HG03354 (cell line): ENCODE measurements around the gene POLR2E.
"Not testable (repeated sequence)": the region's sequence is repeated elsewhere in the genome, so short reads cannot be mapped to it uniquely, and the experiment has no call there.

Source experiments
- ATAC-seq: cut with Tn5 transposase; IDR thresholded peaks from one replicate; pipeline ENCODE4 v1.9.1; 2021; ENCODE audit warnings: mild to moderate bottlenecking; ENCODE audit not compliant: unreplicated experiment, poor library complexity, severe bottlenecking

POLR2E gene

GRCh38 chr19:1094978-1095701 lies at the start of gene POLR2E:
Gene POLR2E (minus strand): TSS chr19:1095375. CDS start chr19:1095315, 60 bp downstream.
- peak; percentile 81 for ATAC-seq

DNA sequence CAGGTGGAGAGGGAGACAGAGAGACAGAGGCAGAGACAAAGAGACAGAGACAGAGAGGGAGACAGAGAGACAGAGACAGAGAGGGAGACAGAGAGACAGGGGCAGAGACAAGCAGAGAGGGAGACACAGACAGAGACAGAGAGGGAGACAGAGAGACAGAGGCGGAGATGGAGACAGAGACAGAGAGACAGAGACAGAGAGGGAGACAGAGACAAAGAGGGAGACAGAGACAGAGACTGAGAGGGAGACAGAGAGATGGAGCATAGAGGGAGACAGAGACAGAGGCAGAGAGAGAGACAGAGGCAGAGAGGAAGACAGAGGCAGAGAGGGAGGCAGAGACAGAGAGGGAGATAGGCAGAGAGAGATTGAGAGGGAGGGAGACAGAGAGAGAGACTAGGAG lies 49.6 kb upstream of the POLR2E start:
- ATAC-seq = no peak

- no peak for ATAC-seq
Measured at GRCh38 chr19:1143828-1144399, 48.7 kb upstream of the POLR2E start.

GRCh38 chr19:1141944-1142343 lies 46.8 kb upstream of the POLR2E start:
- no peak for ATAC-seq

DNA sequence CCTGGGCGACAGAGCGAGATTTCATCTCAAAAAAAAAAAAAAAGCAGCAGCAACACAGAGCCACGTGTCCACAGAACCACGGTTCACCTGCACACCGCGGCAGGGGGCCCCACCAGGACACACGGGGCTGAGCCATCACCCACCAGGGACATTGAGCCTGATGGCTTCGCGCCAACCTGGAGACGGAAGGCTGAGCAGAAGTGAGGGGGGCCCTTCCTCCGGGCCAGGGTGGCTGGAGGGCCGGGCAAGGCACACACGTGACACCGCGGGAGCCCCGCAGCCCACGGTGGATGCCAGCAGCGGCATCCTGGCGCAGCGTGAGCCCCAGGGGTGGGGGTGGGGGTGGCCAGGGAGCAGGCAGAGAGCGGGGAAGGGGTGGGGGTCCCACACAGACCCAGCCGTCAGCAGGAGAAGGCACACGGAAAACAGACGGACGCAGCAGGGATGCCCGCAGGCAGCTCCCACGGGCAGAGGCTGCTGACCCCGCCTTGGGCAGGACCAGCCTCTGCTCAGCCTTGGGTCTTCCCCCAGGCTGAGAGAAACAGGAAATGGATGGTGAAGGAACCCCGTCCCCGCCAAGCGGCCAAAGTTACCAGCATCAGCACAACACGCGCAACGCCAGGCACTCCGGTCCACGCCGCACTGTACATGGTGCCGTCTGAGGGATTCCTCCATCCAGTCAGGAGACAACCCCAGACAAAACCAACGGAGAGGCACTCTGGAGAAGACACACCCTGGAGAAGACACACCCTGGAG lies 45.3 kb upstream of the POLR2E start:
- ATAC-seq = no peak

DNA sequence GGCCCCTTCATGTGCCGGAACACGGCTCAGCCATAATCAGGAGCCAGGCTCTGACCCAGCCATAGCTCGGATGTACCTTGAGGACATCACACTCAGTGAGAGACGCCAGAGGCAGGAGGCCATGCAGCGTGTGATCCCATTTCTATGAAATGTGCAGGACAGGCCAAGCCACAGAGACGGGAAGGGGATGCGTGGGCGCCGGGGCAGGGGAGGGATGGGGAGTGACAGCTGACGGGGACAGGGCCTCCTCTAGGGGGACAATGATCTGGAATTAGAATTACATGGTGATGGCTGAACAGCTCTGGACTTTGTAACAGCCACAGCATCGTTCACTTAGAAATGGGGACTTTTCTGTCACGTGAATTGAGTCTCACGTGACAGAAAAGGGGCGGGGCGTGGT lies 44.0 kb upstream of the POLR2E start:
- ATAC-seq = no peak

DNA sequence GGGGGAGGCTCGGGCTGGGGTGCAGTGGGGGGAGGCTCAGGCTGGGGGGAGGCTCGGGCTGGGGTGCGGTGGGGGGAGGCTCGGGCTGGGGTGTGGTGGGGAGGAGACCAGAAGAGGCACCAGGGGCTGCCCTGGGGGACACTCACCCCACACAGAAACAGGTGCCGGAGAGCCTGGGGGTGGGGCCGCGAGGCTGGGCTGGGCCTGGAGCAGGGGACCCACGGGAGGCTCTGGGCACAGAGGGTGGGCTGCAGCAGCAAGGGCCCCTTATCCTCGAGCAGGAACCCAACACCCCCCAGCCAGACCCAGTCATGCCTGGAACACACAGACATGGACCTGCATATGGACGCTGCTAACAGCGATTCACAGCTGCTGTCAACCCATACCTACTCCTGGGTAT lies 42.9 kb upstream of the POLR2E start:
- no peak for ATAC-seq

GRCh38 chr19:1136621-1137317 lies 41.6 kb upstream of the POLR2E start:
- no peak for ATAC-seq

DNA sequence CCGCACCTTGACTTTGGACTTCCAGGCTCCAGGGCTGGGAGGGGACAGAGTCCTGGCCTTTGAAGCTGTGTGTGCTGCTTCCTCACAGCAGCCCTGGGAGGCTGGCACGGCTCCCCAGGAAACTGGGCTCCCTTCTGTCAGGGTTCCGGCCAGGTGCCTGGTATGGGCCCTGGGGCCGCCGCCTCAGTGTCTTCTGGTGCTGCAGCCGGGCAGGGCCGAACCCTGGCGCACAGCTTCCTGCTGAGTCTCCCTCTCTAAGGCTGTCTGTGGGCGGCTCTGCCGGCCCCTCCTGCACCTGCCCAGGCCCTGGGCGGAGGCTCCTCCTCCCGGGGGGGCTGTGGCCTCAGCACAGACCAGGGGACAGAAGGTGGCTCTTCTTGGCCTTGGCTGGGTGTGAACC lies 41.0 kb upstream of the POLR2E start:
- no peak for ATAC-seq

- ATAC-seq = no peak
Measured at GRCh38 chr19:1135454-1135853, 40.3 kb upstream of the POLR2E start.

DNA sequence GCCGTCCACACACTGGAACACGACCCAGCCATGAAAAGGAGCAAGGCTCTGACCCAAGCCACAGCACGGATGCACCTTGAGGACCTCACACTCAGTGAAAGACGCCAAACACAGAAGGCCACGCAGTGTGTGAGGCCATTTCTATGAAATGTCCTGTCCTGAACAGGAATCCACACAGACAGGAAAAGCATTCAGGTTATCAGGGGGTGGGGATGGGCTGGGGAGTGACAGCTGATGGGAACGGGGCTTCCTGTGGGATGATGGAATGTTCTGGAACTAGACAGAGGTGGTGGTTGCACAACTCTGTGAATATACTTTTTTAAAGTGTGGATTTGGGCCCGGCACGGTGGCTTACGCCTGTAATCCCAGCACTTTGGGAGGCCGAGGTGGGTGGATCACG lies 39.3 kb upstream of the POLR2E start:
- no peak for ATAC-seq

- no peak for ATAC-seq
Measured at GRCh38 chr19:1133471-1133929, 38.3 kb upstream of the POLR2E start.

DNA sequence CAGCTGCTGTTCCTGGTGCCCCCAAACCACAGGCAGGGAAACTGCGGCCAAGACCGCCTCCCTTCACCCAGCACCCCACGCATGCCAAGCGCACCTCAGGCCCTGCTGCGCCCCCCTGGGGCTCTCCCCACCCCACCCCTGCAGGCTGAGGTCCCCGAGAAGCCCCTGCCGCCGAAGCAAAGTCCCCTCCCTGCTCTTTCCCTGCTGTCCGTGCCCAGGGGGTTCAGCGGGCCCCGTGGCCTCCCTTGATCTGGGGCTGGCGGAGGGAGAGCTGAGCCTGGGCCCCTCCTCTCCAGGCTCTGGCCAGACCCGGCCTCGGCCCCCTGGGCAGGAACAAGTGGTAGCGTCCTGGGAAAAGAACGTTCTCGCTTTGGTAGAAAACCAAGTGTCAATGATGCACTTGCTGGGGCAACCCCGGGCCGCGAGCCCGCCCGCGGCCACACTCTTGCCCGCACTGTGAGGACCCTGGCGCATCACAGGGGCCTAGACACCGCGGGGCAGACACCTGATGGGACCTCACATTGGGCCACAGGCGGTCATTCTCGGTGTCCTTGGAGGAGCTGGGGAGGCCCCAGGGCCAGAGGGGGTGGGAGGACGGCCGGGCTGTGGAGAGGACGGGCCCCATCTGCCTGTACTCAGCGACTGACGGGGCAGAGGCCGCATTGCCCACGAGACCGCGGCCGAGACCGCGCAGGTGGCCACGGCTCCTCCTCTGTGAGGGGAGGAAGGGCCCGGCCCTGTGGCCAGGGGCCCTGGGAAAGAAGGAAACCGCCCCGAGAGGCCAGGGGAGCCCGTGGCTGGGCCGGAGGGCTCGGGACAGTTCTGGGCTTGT lies 37.6 kb upstream of the POLR2E start:
- peak; percentile 12 for ATAC-seq

DNA sequence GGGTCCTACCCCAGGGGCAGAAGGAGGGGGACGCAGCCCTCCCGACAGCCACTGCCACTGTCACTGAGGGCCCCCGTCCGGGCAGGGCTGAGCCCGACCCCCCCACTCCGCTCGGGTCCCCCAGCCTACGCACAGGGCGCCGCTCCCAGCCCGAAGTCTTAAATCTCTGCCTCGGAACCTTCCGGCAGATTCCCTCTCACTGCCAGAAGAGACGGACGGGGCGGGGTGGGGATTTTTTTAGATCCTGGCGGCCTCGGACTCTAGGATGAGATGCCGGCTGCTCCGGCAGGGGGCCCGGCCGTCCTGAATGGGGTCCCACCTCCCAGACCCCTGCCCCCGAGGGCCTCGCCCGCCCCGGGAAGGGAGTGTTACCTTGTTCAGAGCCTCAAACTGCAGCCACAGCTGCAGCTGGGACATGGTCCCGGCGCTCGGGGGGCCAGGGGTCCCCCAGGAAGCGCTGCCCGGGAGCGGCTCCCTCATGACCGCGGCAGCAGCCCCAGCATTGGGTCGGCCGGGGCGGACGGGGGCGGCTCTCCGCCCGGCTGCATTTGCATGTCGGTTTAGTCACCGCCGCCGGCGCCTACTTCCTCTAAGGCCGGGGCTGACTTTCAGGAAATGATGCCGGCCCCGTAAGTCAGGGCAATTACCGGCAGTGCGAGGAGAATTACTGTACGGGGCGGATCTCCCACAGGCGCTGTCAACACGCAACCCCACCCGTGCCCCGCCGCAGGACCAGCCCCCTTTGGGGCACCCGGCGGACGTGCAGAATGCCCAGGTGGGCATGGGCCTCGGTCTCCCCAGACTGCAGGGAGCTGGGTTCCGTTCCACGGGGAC lies 36.8 kb upstream of the POLR2E start:
- peak; percentile 58 for ATAC-seq

GRCh38 chr19:1130771-1131717 lies 35.9 kb upstream of the POLR2E start:
- ATAC-seq = peak; percentile 10

DNA sequence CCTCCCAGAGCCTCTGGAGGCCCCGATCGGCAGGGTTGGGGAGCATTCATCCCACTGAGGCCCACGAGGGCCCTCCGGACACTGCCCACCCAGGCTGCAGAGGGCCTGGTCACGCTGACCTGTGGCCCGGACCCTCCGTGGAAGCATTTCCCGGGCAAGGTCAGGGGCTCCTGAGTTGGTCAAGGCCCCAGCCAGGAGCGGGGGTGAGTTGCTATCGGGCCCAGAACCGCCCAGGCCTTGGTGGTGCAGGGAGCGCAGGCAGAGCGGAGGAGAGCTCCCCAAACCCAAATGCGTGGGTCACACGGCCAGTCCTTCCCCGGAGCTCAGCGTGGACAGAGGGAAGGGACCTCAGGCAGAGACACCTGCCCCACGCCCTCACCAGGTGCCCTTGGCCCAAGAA lies 34.4 kb upstream of the POLR2E start:
- no peak for ATAC-seq

DNA sequence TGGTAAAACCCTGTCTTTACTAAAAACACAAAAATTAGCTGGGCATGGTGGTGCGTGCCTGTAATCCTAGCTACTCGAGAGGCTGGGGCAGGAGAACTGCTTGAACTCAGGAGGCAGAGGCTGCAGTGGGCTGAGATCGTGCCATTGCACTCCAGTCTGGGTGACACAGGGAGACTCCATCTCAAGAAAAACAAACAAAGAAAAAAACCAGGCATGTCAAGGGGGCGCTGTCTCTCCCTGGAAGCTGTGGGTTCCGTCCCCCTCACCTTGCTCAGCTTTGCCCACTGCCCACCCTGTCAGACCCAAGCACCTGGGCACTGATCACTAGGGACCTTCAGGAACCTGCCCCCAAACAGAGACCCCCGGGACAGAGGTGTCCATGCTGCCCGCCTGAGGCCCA lies 33.9 kb upstream of the POLR2E start:
- ATAC-seq = not testable (repeated sequence)

- no peak for ATAC-seq
Measured at GRCh38 chr19:1128106-1128505, 32.9 kb upstream of the POLR2E start.
